Activated naive CD8-positive, alpha-beta T cell (primary cell): ENCODE measurements around the gene RBMS1.

Source experiments
- H3K27ac Mint-ChIP-seq: one replicate; pipeline ENCODE4 v1.8.0; 2021; ENCODE audit warnings: mixed read lengths
- H3K27me3 Mint-ChIP-seq: one replicate; pipeline ENCODE4 v1.8.0; 2021; ENCODE audit warnings: mixed read lengths
- H3K36me3 Mint-ChIP-seq: one replicate; pipeline ENCODE4 v1.8.0; 2021; ENCODE audit warnings: mixed read lengths
- H3K4me1 Mint-ChIP-seq: one replicate; pipeline ENCODE4 v1.8.0; 2021; ENCODE audit warnings: low read depth, mixed read lengths
- H3K4me3 Mint-ChIP-seq: one replicate; pipeline ENCODE4 v1.8.0; 2021; ENCODE audit warnings: mild to moderate bottlenecking, mixed read lengths
- H3K9me3 Mint-ChIP-seq: one replicate; pipeline ENCODE4 v1.8.0; 2021; ENCODE audit warnings: low read depth, mixed read lengths

Gene RBMS1

GRCh38 chr2:160222546-160223283 is 270.9 kb downstream of the RBMS1 start:
- H3K36me3 Mint-ChIP-seq: no peaks in the 10 kb centered on the region
- H3K27ac Mint-ChIP-seq: no peak overlapping the region
- peaks cover 34% of the 10 kb centered on the region for H3K4me1 Mint-ChIP-seq
- no peaks in the 10 kb centered on the region for H3K9me3 Mint-ChIP-seq
- H3K4me3 Mint-ChIP-seq: no peak overlapping the region
- H3K27me3 Mint-ChIP-seq: peaks cover 3% of the 10 kb centered on the region
